ENCODE data around the gene PRKAR1A.

GRCh38 chr17:68522266-68522665 is 10.0 kb downstream of the PRKAR1A start:
- TF ChIP-seq EP300 (IDR thresholded peaks at IDR 0.05): no peak
- TF ChIP-seq CTCF (IDR thresholded peaks at IDR 0.05): no peak
- no peak for TF ChIP-seq POLR2A (IDR thresholded peaks at IDR 0.05)
